Thoracic aorta (tissue), 2 donors: ENCODE data around the gene XYLT1. TPM values are rescaled to one million over a fixed set of nuclear protein-coding genes. Genes with fewer than 3 reads are reported as not detected.
A peak's percentile ranks its signal among the peaks of the same experiment; 100 is the strongest.

Source experiments
- ATAC-seq: fragments of 150-250 bp; one replicate; pipeline ENCODE4 v1.8.0; 2017; ENCODE audit warnings: low read depth; ENCODE audit not compliant: insufficient number of reproducible peaks, low FRiP score
- DNase-seq: peaks from one replicate; pipeline ENCODE4 v3.0.0-alpha.2; 2020; ENCODE audit warnings: low spot score
- H3K27ac ChIP-seq, 2 donors: fragments of 200-600 bp; sonication (generic); 1 replicate in 1 of 2; 2 replicates in 1 of 2; pipeline ENCODE4 v1.5.1; 2016; ENCODE audit warnings: mild to moderate bottlenecking in 2 of 2, moderate library complexity in 2 of 2
- H3K27me3 ChIP-seq: fragments of 200-600 bp; sonication (generic); replicated peaks from 2 replicates; pipeline ENCODE4 v1.6.0; 2016; ENCODE audit warnings: mild to moderate bottlenecking; ENCODE audit not compliant: insufficient read depth
- H3K36me3 ChIP-seq: fragments of 200-600 bp; sonication (generic); one replicate; pipeline ENCODE4 v1.5.1; 2016
- H3K4me1 ChIP-seq, 2 donors: fragments of 200-600 bp; sonication (generic); 1 replicate in 1 of 2; 2 replicates in 1 of 2; pipeline versions ENCODE4 v1.5.1 to v1.6.0; 2016; ENCODE audit warnings: low read depth in 2 of 2, mild to moderate bottlenecking in 1 of 2; ENCODE audit not compliant: control insufficient read depth in 1 of 2
- H3K4me3 ChIP-seq: fragments of 200-600 bp; sonication (generic); 2 replicates; pipeline ENCODE4 v1.5.1; 2016; ENCODE audit warnings: mild to moderate bottlenecking
- H3K9me3 ChIP-seq: fragments of 200-600 bp; sonication (generic); 2 replicates; pipeline ENCODE4 v1.5.1; 2016
- CTCF ChIP-seq: fragments of 200-600 bp; sonication (generic); IDR thresholded peaks from one replicate; pipeline ENCODE4 v1.5.1; 2019; ENCODE audit warnings: antibody characterized with exemption
- total RNA-seq, 2 donors: library from RNA; depleted of rRNA; stranded (reverse); fragments of >200 nt; gene quantifications; one replicate each; pipeline versions ENCODE4 v1.1.0 to v1.2.3, GENCODE V29; 2016

Gene XYLT1
- total RNA-seq, 2 donors from 2014 or later, result 13.1 to 22.5 TPM

DNA sequence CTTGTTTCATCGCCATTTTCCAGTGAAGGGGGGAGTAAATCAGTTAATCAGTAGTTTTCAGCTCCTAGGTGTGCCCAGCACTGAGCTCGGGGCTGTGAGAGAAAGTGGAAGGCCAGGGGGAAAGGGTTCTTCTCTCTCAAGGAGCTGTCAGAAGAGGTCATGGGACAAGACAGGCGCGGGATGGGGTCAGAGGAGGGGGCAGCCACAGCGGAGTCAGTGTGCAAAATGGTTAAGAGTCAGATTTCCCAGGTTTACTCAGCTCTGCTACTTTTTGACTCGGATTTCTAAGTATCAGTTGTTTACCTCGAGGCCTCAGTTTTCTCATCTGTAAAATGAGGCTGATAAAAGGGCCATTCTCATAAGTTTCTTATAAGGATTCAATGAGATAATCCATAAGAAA lies 4.3 kb upstream of the XYLT1 start:
- Histone ChIP-seq H3K27ac (no peak overlapping the region), H3K27me3 (no peaks in the 10 kb centered on the region), H3K9me3 (no peaks in the 10 kb centered on the region), H3K4me3 (no peak overlapping the region), H3K36me3 (no peaks in the 10 kb centered on the region), H3K4me1 (peaks cover 0 to 12% of the 10 kb centered on the region in 2 donors)
- no peak for ATAC-seq
- TF ChIP-seq CTCF, result no peak
- DNase-seq, result no peak

DNA sequence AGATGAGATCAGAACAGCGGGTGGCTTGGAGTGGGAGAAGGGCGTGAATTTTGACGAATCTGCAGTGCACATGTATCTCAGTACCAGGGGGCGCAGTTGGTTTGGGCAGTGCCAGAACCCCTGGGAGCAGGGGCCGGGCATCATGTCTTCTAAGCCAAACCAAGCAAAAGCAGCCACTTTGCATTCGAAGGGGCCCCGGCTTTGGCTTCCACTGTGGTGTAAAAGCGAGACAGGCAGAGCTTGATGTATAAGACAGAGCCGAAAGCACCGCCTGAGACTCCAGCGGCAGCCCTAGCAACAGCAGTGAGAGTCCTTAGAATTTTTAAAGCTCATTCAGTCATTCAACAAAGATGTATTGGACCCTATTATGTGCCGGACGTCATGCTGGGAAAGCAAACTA lies 3.8 kb upstream of the XYLT1 start:
- no peak for DNase-seq

DNA sequence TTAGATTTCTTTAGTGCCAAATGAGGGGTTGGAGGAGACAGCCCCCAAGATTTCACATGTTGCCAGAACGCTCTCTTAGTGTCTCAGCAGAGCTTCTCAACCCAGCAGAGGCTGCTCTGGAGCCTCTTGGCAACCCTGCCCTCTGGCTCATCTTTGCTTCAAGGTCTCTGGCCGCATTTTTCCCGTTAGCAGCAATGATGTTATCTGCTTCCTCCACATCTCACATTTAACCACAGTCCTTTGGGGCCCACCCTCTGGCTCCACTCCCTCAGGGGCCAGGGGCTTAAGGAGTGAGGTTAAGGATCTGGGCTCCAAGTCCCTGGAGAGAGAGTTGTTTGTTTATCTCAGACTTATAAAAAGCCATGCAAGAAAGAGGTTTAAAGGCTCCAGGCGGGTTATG lies 3.3 kb upstream of the XYLT1 start:
- Histone ChIP-seq H3K4me3 (peak overlapping the region; percentile 15), H3K27me3 (no peaks in the 10 kb centered on the region), H3K9me3 (no peaks in the 10 kb centered on the region), H3K36me3 (no peaks in the 10 kb centered on the region), H3K27ac (no peak overlapping the region), H3K4me1 (peaks cover 7 to 18% of the 10 kb centered on the region in 2 donors)
- DNase-seq (no peak), ATAC-seq (no peak)
- no peak for TF ChIP-seq CTCF

More for the DNA sequence above, 3.8 kb upstream of the XYLT1 start:
- ATAC-seq, result no peak
- no peak for TF ChIP-seq CTCF
- no peaks in the 10 kb centered on the region for H3K27me3 ChIP-seq
- H3K4me3 ChIP-seq, result peak overlapping the region; percentile 15
- H3K9me3 ChIP-seq, result no peaks in the 10 kb centered on the region
- no peak overlapping the region for H3K27ac ChIP-seq
- H3K36me3 ChIP-seq, result no peaks in the 10 kb centered on the region
- peaks cover 1 to 13% of the 10 kb centered on the region in 2 donors for H3K4me1 ChIP-seq

DNA sequence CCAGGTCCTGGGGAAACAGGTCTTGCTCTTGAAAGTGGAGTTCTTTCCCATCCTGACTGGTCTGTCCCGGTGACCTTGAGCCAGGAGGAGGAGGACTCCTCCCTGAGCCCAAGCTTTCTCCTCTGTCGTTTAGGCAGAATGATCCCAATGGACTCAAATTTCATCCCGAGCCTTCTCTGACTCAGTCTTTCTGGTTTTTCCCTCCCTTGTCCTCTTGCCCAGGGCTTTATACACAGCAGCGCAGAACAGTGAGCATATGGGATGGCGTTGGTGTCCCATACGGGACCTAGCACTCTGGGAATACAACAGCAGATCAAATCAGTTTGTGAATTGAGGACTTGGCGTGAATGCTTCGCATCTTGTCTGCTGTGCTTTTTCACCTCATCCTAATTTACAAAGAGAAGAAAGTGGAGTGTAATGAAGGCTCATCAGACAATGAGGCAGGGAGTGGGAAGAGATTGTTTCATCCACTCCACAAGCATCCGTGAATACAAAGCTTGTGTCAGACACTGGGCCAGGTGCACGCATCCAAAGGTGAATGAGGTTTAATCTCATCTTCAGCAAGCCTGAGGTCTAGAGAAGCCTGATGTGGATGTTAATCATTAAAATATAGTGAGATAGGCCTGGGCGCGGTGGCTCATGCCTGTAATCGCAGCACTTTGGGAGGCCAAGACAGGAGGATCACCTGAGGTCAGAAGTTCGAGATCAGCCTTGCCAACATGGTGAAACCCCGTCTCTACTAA lies 1.1 kb upstream of the XYLT1 start:
- TF ChIP-seq CTCF, result no peak
- H3K4me1 ChIP-seq, result peaks cover 17 to 38% of the 10 kb centered on the region in 2 donors
- no peaks in the 10 kb centered on the region for H3K27me3 ChIP-seq
- H3K36me3 ChIP-seq, result no peaks in the 10 kb centered on the region
- peak overlapping the region; percentile 75 for H3K4me3 ChIP-seq
- ATAC-seq (no peak), DNase-seq (no peak)
- peak overlapping the region; percentile 97 to 98 for H3K27ac ChIP-seq
- no peaks in the 10 kb centered on the region for H3K9me3 ChIP-seq

- Histone ChIP-seq H3K36me3 (no peaks in the 10 kb centered on the region), H3K4me1 (peaks cover 17 to 38% of the 10 kb centered on the region in 2 donors), H3K4me3 (peak overlapping the region; percentile 75), H3K9me3 (no peaks in the 10 kb centered on the region), H3K27me3 (no peaks in the 10 kb centered on the region), H3K27ac (peak overlapping the region in 1 of 2 donors; percentile 97)
- no peak for ATAC-seq
- no peak for TF ChIP-seq CTCF
- DNase-seq, result no peak
These were observed 415 bp downstream of the XYLT1 start for GRCh38 chr16:17470182-17470907.
